Upper lobe of left lung (tissue), 4 donors: ENCODE data around the gene IMPA2.
"Not testable (repeated sequence)": the region's sequence is repeated elsewhere in the genome, so short reads cannot be mapped to it uniquely, and the experiment has no call there.

Experiments
- CTCF ChIP-seq, 6 experiments: fragments of 450-650 bp in 4 of 6; fragments of 200-600 bp in 2 of 6; sonication (generic) in 2 of 6; IDR thresholded peaks; one replicate each; pipeline ENCODE4 v1.5.1; 2016 to 2019; ENCODE audit warnings: antibody characterized with exemption in 6 of 6
- POLR2A ChIP-seq, 4 donors: fragments of 450-650 bp; IDR thresholded peaks; one replicate each; pipeline ENCODE4 v1.5.1; 2016 to 2017; ENCODE audit warnings: antibody characterized with exemption in 4 of 4, mild to moderate bottlenecking in 2 of 4
- POLR2AphosphoS5 ChIP-seq, 2 donors: sonication (generic); formaldehyde crosslinking; IDR thresholded peaks; one replicate each; pipeline ENCODE4 v1.5.1; 2017; ENCODE audit warnings: antibody characterized with exemption in 2 of 2

- TF ChIP-seq POLR2A, CTCF, POLR2AphosphoS5 (IDR thresholded peaks at IDR 0.05): not testable (repeated sequence)
Measured at GRCh38 chr18:12071066-12071465, 89.8 kb downstream of the IMPA2 start.
